ENCODE measurements around the gene EGLN2. TPM values are rescaled to one million over a fixed set of nuclear protein-coding genes. Genes with fewer than 3 reads are reported as not detected.
A peak's percentile ranks its signal among the peaks of the same experiment; 100 is the strongest.

The EGLN2 gene
- total RNA-seq, 1 donor from 2014 or later, result 99.9 TPM

DNA sequence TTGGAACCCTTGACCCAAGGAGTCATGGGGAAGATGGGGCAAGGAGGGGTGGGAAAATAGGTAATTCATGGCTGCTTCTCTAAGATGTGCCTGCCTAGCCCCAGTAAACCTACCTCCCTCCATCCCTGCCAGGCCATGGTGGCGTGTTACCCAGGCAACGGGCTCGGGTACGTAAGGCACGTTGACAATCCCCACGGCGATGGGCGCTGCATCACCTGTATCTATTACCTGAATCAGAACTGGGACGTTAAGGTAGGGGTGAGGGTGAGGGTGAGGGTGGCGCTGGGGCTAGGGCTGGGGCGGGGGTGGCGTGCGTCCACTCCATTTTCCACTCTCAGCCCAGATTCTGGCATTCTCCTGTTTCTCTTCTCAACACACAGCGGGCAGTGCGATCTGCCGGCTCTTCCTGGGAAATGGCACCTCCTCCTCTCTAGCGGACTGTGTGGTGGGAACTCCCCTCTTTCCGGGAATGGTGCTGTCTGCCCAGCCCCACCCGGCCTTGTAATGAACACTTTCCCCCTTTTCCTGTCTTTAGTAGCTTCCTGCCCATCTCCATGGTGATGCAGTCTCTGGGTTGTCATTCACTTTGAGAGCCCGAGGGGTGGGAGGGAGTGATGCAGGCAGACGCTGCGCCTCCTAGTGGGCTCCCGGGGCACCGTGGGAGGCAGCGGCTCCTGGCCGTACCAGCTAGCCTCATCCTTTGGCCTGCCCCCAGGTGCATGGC lies 7.6 kb downstream of the EGLN2 start:
- Histone ChIP-seq H3K4me3 (ENCODE audit: low read depth, low read length) (no peak overlapping the region), H3K36me3 (ENCODE audit: control insufficient read depth, insufficient read depth, low read length) (peaks cover 3% of the 10 kb centered on the region), H3K27me3 (ENCODE audit: control insufficient read depth, insufficient read depth, low read length) (no peaks in the 10 kb centered on the region)
- TF ChIP-seq, protein P1, sequence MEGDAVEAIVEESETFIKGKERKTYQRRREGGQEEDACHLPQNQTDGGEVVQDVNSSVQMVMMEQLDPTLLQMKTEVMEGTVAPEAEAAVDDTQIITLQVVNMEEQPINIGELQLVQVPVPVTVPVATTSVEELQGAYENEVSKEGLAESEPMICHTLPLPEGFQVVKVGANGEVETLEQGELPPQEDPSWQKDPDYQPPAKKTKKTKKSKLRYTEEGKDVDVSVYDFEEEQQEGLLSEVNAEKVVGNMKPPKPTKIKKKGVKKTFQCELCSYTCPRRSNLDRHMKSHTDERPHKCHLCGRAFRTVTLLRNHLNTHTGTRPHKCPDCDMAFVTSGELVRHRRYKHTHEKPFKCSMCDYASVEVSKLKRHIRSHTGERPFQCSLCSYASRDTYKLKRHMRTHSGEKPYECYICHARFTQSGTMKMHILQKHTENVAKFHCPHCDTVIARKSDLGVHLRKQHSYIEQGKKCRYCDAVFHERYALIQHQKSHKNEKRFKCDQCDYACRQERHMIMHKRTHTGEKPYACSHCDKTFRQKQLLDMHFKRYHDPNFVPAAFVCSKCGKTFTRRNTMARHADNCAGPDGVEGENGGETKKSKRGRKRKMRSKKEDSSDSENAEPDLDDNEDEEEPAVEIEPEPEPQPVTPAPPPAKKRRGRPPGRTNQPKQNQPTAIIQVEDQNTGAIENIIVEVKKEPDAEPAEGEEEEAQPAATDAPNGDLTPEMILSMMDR (IDR thresholded peaks at IDR 0.05; ENCODE audit: insufficient read depth, low read length, poor library complexity, severe bottlenecking), result peak; percentile 98
- DNase-seq (ENCODE audit: low read depth), result peak; percentile 95

DNA sequence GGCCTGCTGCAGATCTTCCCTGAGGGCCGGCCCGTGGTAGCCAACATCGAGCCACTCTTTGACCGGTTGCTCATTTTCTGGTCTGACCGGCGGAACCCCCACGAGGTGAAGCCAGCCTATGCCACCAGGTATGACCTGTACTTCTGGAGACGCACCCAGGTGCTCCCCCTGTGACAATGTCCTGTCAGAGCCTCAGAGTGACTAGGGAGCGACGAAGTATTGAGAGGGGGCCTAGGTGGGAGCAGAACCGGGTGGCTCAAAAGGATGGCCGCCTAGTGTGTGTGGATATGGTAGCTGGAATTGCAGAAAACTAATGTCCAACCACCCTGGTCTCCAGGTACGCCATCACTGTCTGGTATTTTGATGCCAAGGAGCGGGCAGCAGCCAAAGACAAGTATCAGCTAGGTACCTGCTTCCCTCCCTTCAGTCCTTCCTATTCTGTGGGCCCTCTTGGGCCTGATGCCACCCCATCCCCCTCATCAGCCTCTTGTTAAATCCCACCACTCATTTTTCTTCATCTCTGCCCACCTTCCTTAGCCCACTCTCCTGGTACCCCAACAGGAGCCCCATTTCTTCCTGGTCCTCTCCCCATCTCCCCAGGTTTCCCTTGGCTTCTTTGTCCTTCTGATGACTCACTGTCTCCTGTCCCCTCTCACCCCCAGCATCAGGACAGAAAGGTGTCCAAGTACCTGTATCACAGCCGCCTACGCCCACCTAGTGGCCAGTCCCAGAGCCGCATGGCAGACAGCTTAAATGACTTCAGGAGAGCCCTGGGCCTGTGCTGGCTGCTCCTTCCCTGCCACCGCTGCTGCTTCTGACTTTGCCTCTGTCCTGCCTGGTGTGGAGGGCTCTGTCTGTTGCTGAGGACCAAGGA lies 8.4 kb downstream of the EGLN2 start:
- no peak for DNase-seq (ENCODE audit: low read depth)

DNA sequence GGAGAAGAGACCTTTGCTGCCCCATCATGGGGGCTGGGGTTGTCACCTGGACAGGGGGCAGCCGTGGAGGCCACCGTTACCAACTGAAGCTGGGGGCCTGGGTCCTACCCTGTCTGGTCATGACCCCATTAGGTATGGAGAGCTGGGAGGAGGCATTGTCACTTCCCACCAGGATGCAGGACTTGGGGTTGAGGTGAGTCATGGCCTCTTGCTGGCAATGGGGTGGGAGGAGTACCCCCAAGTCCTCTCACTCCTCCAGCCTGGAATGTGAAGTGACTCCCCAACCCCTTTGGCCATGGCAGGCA lies 9.0 kb downstream of the EGLN2 start:
- TF ChIP-seq, protein P1 (IDR thresholded peaks at IDR 0.05; ENCODE audit: insufficient read depth, low read length, poor library complexity, severe bottlenecking), result no peak
- peaks cover 6% of the 10 kb centered on the region for H3K27me3 ChIP-seq (ENCODE audit: control insufficient read depth, insufficient read depth, low read length)
- DNase-seq (ENCODE audit: low read depth), result no peak
- peaks cover 1% of the 10 kb centered on the region for H3K36me3 ChIP-seq (ENCODE audit: control insufficient read depth, insufficient read depth, low read length)
- H3K4me3 ChIP-seq (ENCODE audit: low read depth, low read length), result no peak overlapping the region

More for the DNA sequence above, 8.4 kb downstream of the EGLN2 start:
- Histone ChIP-seq H3K27me3 (ENCODE audit: control insufficient read depth, insufficient read depth, low read length) (peaks cover 6% of the 10 kb centered on the region), H3K36me3 (ENCODE audit: control insufficient read depth, insufficient read depth, low read length) (peaks cover 3% of the 10 kb centered on the region), H3K4me3 (ENCODE audit: low read depth, low read length) (no peak overlapping the region)
- TF ChIP-seq, protein P1 (IDR thresholded peaks at IDR 0.05; ENCODE audit: insufficient read depth, low read length, poor library complexity, severe bottlenecking), result peak; percentile 36

DNA sequence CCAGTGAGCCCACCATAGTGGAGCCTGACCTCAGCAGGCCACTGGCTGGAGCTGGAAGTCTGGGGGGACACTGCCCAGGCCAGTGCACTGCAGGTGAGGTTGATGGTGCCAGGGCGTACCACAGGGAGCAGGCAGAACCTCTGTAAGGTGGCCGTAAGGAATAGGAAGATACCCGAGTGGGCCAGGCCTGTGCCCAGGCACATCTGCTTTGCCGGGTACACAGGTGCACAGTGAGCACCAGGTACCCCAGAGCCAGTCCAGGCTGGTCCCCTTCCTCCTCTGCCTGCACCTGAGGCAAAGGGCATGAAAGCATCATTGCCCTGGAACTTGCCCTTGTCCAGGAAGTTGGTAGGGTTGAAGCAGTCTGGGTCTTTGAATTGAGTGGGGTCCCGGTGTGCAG lies 9.5 kb downstream of the EGLN2 start:
- DNase-seq (ENCODE audit: low read depth), result no peak
- Histone ChIP-seq H3K27me3 (ENCODE audit: control insufficient read depth, insufficient read depth, low read length) (peaks cover 6% of the 10 kb centered on the region), H3K36me3 (ENCODE audit: control insufficient read depth, insufficient read depth, low read length) (peaks cover 1% of the 10 kb centered on the region), H3K4me3 (ENCODE audit: low read depth, low read length) (no peak overlapping the region)
- TF ChIP-seq, protein P1 (IDR thresholded peaks at IDR 0.05; ENCODE audit: insufficient read depth, low read length, poor library complexity, severe bottlenecking), result no peak

DNA sequence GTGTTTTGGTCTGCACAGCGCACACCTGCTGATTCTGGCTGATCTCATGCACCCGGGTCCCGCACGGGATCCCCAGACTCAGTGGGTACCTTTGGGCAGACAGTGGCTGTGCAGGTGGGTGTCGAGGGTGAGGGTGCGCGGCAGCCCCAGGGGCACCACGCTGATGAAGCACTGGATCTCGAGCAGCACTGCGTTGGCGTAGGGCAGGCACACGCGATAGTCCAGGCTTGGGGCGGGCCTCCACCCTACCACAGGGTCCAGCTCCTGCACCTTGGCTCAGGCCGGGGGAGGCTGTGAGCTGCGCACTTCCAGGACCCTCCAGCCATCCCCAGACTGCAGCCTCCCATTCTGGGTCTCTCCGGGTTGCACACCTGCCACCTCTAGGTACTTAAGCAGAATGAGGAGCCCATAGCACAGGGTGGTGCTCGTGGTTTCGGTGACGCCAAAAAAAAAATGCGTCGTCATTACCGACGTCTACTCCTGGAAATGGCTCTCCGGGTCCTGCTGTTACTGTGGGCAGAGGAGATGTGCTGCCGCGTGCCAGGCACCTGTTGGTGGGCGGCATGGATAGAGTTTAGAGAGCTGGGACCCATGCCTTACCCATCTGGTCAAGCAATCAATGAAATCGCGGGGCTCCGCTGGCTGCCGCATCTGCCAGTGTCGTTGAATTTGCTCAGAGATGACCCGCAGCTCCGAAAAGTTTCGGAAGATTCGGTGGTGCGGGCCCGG lies 10.5 kb downstream of the EGLN2 start:
- Histone ChIP-seq H3K27me3 (ENCODE audit: control insufficient read depth, insufficient read depth, low read length) (peaks cover 12% of the 10 kb centered on the region), H3K36me3 (ENCODE audit: control insufficient read depth, insufficient read depth, low read length) (peaks cover 1% of the 10 kb centered on the region), H3K4me3 (ENCODE audit: low read depth, low read length) (no peak overlapping the region)
- TF ChIP-seq, protein P1 (IDR thresholded peaks at IDR 0.05; ENCODE audit: insufficient read depth, low read length, poor library complexity, severe bottlenecking), result no peak
- DNase-seq (ENCODE audit: low read depth), result no peak
